Liver (tissue), 9 donors: ENCODE measurements around the gene POLE3. TPM values are rescaled to one million over a fixed set of nuclear protein-coding genes. Genes with fewer than 3 reads are reported as not detected.
"Not testable (repeated sequence)": the region's sequence is repeated elsewhere in the genome, so short reads cannot be mapped to it uniquely, and the experiment has no call there.

Source experiments
- DNase-seq: peaks from one replicate; pipeline ENCODE4 v3.0.0-alpha.2; 2017; ENCODE audit warnings: low spot score
- H3K27ac ChIP-seq, 2 donors: one replicate each; pipeline ENCODE4 v1.7.0; 2013; ENCODE audit warnings: inconsistent platforms in 2 of 2, low read length in 2 of 2, control low read depth in 1 of 2, low read depth in 1 of 2, mild to moderate bottlenecking in 1 of 2
- H3K27me3 ChIP-seq, 4 donors: one replicate each; pipeline versions ENCODE4 v1.6.1 to v1.7.0; 2013; ENCODE audit warnings: low read length in 3 of 4, inconsistent platforms in 1 of 4, mild to moderate bottlenecking in 1 of 4, moderate library complexity in 1 of 4; ENCODE audit not compliant: control insufficient read depth in 4 of 4, insufficient read depth in 4 of 4
- H3K36me3 ChIP-seq, 4 donors: one replicate each; pipeline versions ENCODE4 v1.6.1 to v1.7.0; 2013; ENCODE audit warnings: low read length in 3 of 4, mild to moderate bottlenecking in 3 of 4, low read depth in 1 of 4, moderate library complexity in 1 of 4; ENCODE audit not compliant: control insufficient read depth in 4 of 4, insufficient read depth in 3 of 4
- H3K4me1 ChIP-seq, 4 donors: one replicate each; pipeline versions ENCODE4 v1.6.1 to v1.7.0; 2013; ENCODE audit warnings: low read length in 3 of 4, mild to moderate bottlenecking in 3 of 4, moderate library complexity in 1 of 4; ENCODE audit not compliant: control insufficient read depth in 4 of 4, insufficient read depth in 4 of 4
- H3K4me3 ChIP-seq, 3 donors: one replicate each; pipeline versions ENCODE4 v1.6.1 to v1.7.0; 2013; ENCODE audit warnings: low read length in 3 of 3, control low read depth in 1 of 3, low read depth in 1 of 3, mild to moderate bottlenecking in 1 of 3
- H3K9ac ChIP-seq, 2 donors: one replicate each; pipeline ENCODE4 v1.7.0; 2013; ENCODE audit warnings: low read length in 2 of 2, mild to moderate bottlenecking in 2 of 2, moderate library complexity in 2 of 2, control low read depth in 1 of 2, low read depth in 1 of 2
- H3K9me3 ChIP-seq, 4 donors: one replicate each; pipeline versions ENCODE4 v1.6.1 to v1.7.0; 2013; ENCODE audit warnings: low read length in 3 of 4; ENCODE audit not compliant: control insufficient read depth in 4 of 4
- EGR1 ChIP-seq, 2 donors: IDR thresholded peaks; 2 replicates each; pipeline ENCODE4 v1.6.1; 2016 to 2018; ENCODE audit warnings: antibody characterized with exemption in 2 of 2, low read depth in 2 of 2
- FOXA1 ChIP-seq: IDR thresholded peaks from 2 replicates; pipeline ENCODE4 v1.6.1; 2016; ENCODE audit warnings: antibody characterized with exemption
- FOXA2 ChIP-seq: IDR thresholded peaks from 2 replicates; pipeline ENCODE4 v1.6.1; 2016; ENCODE audit warnings: antibody characterized with exemption
- GABPA ChIP-seq, 2 donors: IDR thresholded peaks in 1 of 2; conservative IDR thresholded peaks in 1 of 2; 2 replicates each; pipeline ENCODE4 v1.6.1; 2016; ENCODE audit warnings: antibody characterized with exemption in 2 of 2, mild to moderate bottlenecking in 1 of 2, moderate library complexity in 1 of 2
- HNF4A ChIP-seq, 2 donors: conservative IDR thresholded peaks; 2 replicates each; pipeline ENCODE4 v1.6.1; 2016; ENCODE audit warnings: antibody characterized with exemption in 2 of 2, mild to moderate bottlenecking in 2 of 2
- HNF4G ChIP-seq: IDR thresholded peaks from 2 replicates; pipeline ENCODE4 v1.6.1; 2016; ENCODE audit warnings: antibody characterized with exemption
- JUND ChIP-seq, 2 donors: IDR thresholded peaks; 2 replicates each; pipeline ENCODE4 v1.6.1; 2016; ENCODE audit warnings: antibody characterized with exemption in 2 of 2
- NR2F2 ChIP-seq: IDR thresholded peaks from 2 replicates; pipeline ENCODE4 v1.6.1; 2016; ENCODE audit warnings: antibody characterized with exemption
- RAD21 ChIP-seq, 2 donors: IDR thresholded peaks; 2 replicates each; pipeline ENCODE4 v1.6.1; 2016; ENCODE audit warnings: antibody characterized with exemption in 2 of 2, mild to moderate bottlenecking in 2 of 2
- RXRA ChIP-seq, 2 donors: IDR thresholded peaks; 2 replicates each; pipeline ENCODE4 v1.6.1; 2017 to 2018; ENCODE audit warnings: antibody characterized with exemption in 2 of 2, mild to moderate bottlenecking in 1 of 2
- SP1 ChIP-seq: IDR thresholded peaks from 2 replicates; pipeline ENCODE4 v1.6.1; 2018; ENCODE audit warnings: antibody characterized with exemption, mild to moderate bottlenecking
- TAF1 ChIP-seq: conservative IDR thresholded peaks from 2 replicates; pipeline ENCODE4 v1.6.1; 2016; ENCODE audit warnings: antibody characterized with exemption, mild to moderate bottlenecking
- YY1 ChIP-seq: IDR thresholded peaks from 2 replicates; pipeline ENCODE4 v1.6.1; 2016; ENCODE audit warnings: antibody characterized with exemption, mild to moderate bottlenecking
- WGBS: extraction: QIAGEN DNeasy Blood & Tissue Kit; methylation state at CpG from one replicate; pipeline ENCODE4 v1.1.7; 2013; 5-methylcytosine and 5-hydroxymethylcytosine counted together
- polyA plus RNA-seq, 2 donors: library from polyadenylated mRNA; stranded (reverse) in 1 of 2; unstranded in 1 of 2; fragments of 200-250 nt in 1 of 2; fragments of >200 nt in 1 of 2; fragmentation: Nextera tagmentation in 1 of 2; extraction: Ambion mirVana in 1 of 2; gene quantifications; one replicate each; pipeline versions ENCODE4 v1.2.1 to v1.2.3, GENCODE V29; 2013 to 2015
- total RNA-seq, 2 donors: library from RNA; depleted of rRNA; stranded (reverse); fragments of >200 nt; gene quantifications; one replicate each; pipeline ENCODE4 v1.2.3, GENCODE V29; 2014
- TF ChIP-seq, protein P1 (sequence below): IDR thresholded peaks from 2 replicates; pipeline ENCODE4 v1.6.1; 2016; ENCODE audit warnings: antibody characterized with exemption, mild to moderate bottlenecking
- TF ChIP-seq, protein P2 (sequence below): IDR thresholded peaks from 2 replicates; pipeline ENCODE4 v1.6.1; 2016; ENCODE audit warnings: antibody characterized with exemption
- TF ChIP-seq, protein P3 (sequence below): IDR thresholded peaks from 2 replicates; pipeline ENCODE4 v1.6.1; 2016; ENCODE audit warnings: antibody characterized with exemption
- TF ChIP-seq, protein P4 (sequence below): fragments of 150-350 bp; IDR thresholded peaks from 2 replicates; pipeline ENCODE4 v1.5.1; 2017; ENCODE audit warnings: improper control_type of control experiment, low read depth, low read length; ENCODE audit not compliant: missing input control
- TF ChIP-seq, protein P5 (sequence below): IDR thresholded peaks from 2 replicates; pipeline ENCODE4 v1.6.1; 2016; ENCODE audit warnings: antibody characterized with exemption
- donor health status: healthy.
- donor health status: healthy.
- donor health status: healthy.
- donor health status: healthy.
- donor health status: healthy.

The POLE3 gene
- total and polyA plus RNA-seq, 4 donors: 15.7 to 27.5 (median 22.8) TPM

DNA sequence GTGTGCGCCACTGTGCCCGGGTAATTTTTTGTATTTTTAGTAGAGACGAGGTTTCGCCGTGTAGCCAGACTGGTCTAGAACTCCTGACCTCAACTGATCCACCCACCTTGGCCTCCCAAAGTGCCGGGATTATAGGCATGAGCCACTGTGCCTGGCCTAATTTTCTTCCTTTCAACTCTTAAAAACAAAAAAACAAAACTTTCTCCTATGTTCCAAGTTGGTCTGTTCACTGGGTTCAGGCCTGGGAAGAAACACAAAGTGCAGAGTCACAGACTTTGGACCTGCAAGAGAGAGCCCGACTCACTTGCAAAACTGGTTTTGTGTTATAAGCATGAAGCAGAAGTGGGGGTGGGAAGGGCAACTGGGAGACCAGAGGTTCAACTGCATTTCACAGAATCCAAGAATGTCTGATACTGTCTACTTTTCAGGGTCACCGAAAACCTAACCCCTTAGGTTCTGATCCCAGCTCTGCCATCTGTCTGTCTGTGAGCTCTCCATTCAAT lies 28.5 kb downstream of the POLE3 start (continued):
- TF ChIP-seq, protein P1, sequence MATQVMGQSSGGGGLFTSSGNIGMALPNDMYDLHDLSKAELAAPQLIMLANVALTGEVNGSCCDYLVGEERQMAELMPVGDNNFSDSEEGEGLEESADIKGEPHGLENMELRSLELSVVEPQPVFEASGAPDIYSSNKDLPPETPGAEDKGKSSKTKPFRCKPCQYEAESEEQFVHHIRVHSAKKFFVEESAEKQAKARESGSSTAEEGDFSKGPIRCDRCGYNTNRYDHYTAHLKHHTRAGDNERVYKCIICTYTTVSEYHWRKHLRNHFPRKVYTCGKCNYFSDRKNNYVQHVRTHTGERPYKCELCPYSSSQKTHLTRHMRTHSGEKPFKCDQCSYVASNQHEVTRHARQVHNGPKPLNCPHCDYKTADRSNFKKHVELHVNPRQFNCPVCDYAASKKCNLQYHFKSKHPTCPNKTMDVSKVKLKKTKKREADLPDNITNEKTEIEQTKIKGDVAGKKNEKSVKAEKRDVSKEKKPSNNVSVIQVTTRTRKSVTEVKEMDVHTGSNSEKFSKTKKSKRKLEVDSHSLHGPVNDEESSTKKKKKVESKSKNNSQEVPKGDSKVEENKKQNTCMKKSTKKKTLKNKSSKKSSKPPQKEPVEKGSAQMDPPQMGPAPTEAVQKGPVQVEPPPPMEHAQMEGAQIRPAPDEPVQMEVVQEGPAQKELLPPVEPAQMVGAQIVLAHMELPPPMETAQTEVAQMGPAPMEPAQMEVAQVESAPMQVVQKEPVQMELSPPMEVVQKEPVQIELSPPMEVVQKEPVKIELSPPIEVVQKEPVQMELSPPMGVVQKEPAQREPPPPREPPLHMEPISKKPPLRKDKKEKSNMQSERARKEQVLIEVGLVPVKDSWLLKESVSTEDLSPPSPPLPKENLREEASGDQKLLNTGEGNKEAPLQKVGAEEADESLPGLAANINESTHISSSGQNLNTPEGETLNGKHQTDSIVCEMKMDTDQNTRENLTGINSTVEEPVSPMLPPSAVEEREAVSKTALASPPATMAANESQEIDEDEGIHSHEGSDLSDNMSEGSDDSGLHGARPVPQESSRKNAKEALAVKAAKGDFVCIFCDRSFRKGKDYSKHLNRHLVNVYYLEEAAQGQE: peak; percentile 48
- TF ChIP-seq SP1 (peak; percentile 100), EGR1 (IDR thresholded peaks at IDR 0.05; ENCODE audit: low read depth in 2 of 2) (peak in 1 of 2 donors; percentile 33), FOXA2 (no peak)
- TF ChIP-seq, protein P2, sequence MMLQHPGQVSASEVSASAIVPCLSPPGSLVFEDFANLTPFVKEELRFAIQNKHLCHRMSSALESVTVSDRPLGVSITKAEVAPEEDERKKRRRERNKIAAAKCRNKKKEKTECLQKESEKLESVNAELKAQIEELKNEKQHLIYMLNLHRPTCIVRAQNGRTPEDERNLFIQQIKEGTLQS: no peak

DNA sequence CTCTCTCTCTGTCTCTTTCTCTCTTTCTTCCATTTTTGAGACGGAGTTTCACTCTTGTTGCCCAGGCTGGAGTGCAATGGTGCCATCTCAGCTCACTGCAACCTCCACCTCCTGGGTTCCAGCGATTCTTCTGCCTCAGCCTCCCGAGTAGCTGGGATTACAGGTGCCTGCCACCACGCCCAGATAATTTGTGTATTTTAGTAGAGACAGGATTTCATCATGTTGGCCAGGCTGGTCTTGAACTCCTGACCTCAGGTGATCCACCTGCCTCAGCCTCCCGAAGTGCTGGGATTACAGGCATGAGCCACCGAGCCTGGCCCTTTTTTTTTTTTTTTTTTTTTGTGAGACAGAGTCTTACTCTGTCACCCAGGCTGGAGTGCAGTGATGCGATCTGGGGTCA lies 29.0 kb downstream of the POLE3 start:
- H3K9me3 ChIP-seq, H3K9ac ChIP-seq, DNase-seq, H3K36me3 ChIP-seq, H3K27me3 ChIP-seq, H3K4me3 ChIP-seq: not testable (repeated sequence)
- Histone ChIP-seq H3K27ac (peak overlapping the region; percentile 62 to 66), H3K4me1 (peaks cover 9 to 44% (median 40%) of the 10 kb centered on the region in 4 donors)
- 33% methylated on average over 7 of the region's 7 CpGs for WGBS

DNA sequence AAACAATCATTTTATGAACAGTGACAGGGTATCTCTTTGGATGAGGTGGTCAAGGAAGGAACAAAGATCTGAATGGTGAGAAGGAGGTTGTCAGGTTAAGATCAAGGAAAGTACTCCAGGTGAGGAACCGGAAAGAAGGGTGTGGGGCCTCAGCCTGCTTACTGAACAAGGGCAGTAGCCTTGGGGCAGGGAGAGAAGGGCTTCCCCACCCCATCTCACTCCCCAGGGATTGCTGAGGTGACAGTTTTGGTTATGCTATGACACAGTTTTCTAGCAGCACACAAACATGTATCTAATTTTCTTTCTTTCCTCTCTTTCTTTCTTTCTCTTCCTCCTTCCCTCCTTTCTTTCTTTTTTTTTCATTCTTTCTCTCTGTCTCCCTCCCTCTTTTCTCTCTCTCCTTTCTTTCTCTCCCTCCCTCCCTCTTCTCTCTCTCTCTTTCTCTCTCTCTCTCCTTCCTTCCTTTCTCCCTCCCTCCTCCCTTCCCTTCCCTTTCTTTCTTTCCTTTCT lies 29.6 kb downstream of the POLE3 start:
- DNase-seq: no peak
- WGBS: 65% methylated on average over 1 of the region's 1 CpG
- H3K27me3 ChIP-seq: no peaks in the 10 kb centered on the region
- no peak overlapping the region for H3K4me3 ChIP-seq
- H3K36me3 ChIP-seq: no peaks in the 10 kb centered on the region
- H3K4me1 ChIP-seq: peaks cover 8 to 43% (median 38%) of the 10 kb centered on the region in 4 donors
- no peaks in the 10 kb centered on the region for H3K9me3 ChIP-seq
- peak overlapping the region in 1 of 2 donors; percentile 54 for H3K27ac ChIP-seq
- no peak for TF ChIP-seq EGR1 (IDR thresholded peaks at IDR 0.05; ENCODE audit: low read depth in 2 of 2)
- TF ChIP-seq, protein P3, sequence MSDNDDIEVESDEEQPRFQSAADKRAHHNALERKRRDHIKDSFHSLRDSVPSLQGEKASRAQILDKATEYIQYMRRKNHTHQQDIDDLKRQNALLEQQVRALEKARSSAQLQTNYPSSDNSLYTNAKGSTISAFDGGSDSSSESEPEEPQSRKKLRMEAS: no peak
- TF ChIP-seq HNF4A (conservative IDR thresholded peaks at IDR 0.05): no peak
- TF ChIP-seq SP1: no peak
- TF ChIP-seq JUND (IDR thresholded peaks at IDR 0.05): no peak
- TF ChIP-seq, protein P4, sequence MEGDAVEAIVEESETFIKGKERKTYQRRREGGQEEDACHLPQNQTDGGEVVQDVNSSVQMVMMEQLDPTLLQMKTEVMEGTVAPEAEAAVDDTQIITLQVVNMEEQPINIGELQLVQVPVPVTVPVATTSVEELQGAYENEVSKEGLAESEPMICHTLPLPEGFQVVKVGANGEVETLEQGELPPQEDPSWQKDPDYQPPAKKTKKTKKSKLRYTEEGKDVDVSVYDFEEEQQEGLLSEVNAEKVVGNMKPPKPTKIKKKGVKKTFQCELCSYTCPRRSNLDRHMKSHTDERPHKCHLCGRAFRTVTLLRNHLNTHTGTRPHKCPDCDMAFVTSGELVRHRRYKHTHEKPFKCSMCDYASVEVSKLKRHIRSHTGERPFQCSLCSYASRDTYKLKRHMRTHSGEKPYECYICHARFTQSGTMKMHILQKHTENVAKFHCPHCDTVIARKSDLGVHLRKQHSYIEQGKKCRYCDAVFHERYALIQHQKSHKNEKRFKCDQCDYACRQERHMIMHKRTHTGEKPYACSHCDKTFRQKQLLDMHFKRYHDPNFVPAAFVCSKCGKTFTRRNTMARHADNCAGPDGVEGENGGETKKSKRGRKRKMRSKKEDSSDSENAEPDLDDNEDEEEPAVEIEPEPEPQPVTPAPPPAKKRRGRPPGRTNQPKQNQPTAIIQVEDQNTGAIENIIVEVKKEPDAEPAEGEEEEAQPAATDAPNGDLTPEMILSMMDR: no peak
- no peak for TF ChIP-seq RXRA (IDR thresholded peaks at IDR 0.05)
- no peak for TF ChIP-seq GABPA (IDR thresholded peaks at IDR 0.05 in 1 of 2, conservative IDR thresholded peaks at IDR 0.05 in 1 of 2)
- TF ChIP-seq FOXA1: no peak
- TF ChIP-seq, protein P5, sequence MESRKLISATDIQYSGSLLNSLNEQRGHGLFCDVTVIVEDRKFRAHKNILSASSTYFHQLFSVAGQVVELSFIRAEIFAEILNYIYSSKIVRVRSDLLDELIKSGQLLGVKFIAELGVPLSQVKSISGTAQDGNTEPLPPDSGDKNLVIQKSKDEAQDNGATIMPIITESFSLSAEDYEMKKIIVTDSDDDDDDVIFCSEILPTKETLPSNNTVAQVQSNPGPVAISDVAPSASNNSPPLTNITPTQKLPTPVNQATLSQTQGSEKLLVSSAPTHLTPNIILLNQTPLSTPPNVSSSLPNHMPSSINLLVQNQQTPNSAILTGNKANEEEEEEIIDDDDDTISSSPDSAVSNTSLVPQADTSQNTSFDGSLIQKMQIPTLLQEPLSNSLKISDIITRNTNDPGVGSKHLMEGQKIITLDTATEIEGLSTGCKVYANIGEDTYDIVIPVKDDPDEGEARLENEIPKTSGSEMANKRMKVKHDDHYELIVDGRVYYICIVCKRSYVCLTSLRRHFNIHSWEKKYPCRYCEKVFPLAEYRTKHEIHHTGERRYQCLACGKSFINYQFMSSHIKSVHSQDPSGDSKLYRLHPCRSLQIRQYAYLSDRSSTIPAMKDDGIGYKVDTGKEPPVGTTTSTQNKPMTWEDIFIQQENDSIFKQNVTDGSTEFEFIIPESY: no peak
- TF ChIP-seq YY1: no peak
- no peak for TF ChIP-seq HNF4G
- no peak for TF ChIP-seq NR2F2
- TF ChIP-seq TAF1: no peak
- TF ChIP-seq, protein P1: no peak
- TF ChIP-seq, protein P2: no peak
- TF ChIP-seq RAD21 (IDR thresholded peaks at IDR 0.05): no peak
- TF ChIP-seq FOXA2: no peak
- no peak overlapping the region for H3K9ac ChIP-seq
